GM18520 (cell line): Measurements from ENCODE around the gene NFATC2.

ENCODE experiments used
- ATAC-seq: cut with Tn5 transposase; IDR thresholded peaks from one replicate; pipeline ENCODE4 v1.9.1; 2021; ENCODE audit not compliant: unreplicated experiment

The NFATC2 gene

GRCh38 chr20:51454250-51454865 lies 88.2 kb downstream of the NFATC2 start:
- ATAC-seq: no peak

- ATAC-seq: no peak
These were observed 89.7 kb downstream of the NFATC2 start for GRCh38 chr20:51452734-51453365.

- ATAC-seq: no peak
These were observed 90.4 kb downstream of the NFATC2 start for GRCh38 chr20:51452091-51452613.

GRCh38 chr20:51451484-51451883 lies 91.0 kb downstream of the NFATC2 start:
- no peak for ATAC-seq

GRCh38 chr20:51450984-51451383 lies 91.5 kb downstream of the NFATC2 start:
- no peak for ATAC-seq

GRCh38 chr20:51450221-51450712 lies 92.3 kb downstream of the NFATC2 start:
- no peak for ATAC-seq

GRCh38 chr20:51449498-51450220 lies 92.9 kb downstream of the NFATC2 start:
- ATAC-seq: no peak

GRCh38 chr20:51447765-51448148 lies 94.8 kb downstream of the NFATC2 start:
- ATAC-seq: no peak

- no peak for ATAC-seq
These were observed 95.3 kb downstream of the NFATC2 start for GRCh38 chr20:51447097-51447764.

GRCh38 chr20:51446656-51447055 lies 95.9 kb downstream of the NFATC2 start:
- ATAC-seq: no peak

GRCh38 chr20:51446230-51446629 lies 96.3 kb downstream of the NFATC2 start:
- no peak for ATAC-seq

GRCh38 chr20:51445591-51445990 lies 96.9 kb downstream of the NFATC2 start:
- no peak for ATAC-seq

GRCh38 chr20:51444922-51445438 lies 97.5 kb downstream of the NFATC2 start:
- ATAC-seq: no peak

- ATAC-seq: no peak
These were observed 98.1 kb downstream of the NFATC2 start for GRCh38 chr20:51444467-51444866.

- ATAC-seq: no peak
These were observed 99.9 kb downstream of the NFATC2 start for GRCh38 chr20:51442602-51443001.

- ATAC-seq: no peak
These were observed 101.9 kb downstream of the NFATC2 start for GRCh38 chr20:51440589-51440988.

GRCh38 chr20:51439160-51439689 lies 103.3 kb downstream of the NFATC2 start:
- ATAC-seq: no peak

GRCh38 chr20:51438136-51438535 lies 104.4 kb downstream of the NFATC2 start:
- no peak for ATAC-seq

GRCh38 chr20:51437182-51437924 lies 105.2 kb downstream of the NFATC2 start:
- no peak for ATAC-seq

- ATAC-seq: no peak
These were observed 107.8 kb downstream of the NFATC2 start for GRCh38 chr20:51434580-51435247.
